Right cardiac atrium (tissue), 5 donors: ENCODE data around the gene CSHL1. TPM values are rescaled to one million over a fixed set of nuclear protein-coding genes. Genes with fewer than 3 reads are reported as not detected.

Experiments used
- ATAC-seq, 2 donors: fragments of 200-7000 bp; cut with Tn5 transposase; one replicate each; pipeline versions ENCODE4 v1.8.0 to v1.9.1; 2020; ENCODE audit warnings: moderate library complexity in 2 of 2, mild to moderate bottlenecking in 1 of 2
- DNase-seq, 3 donors: peaks; one replicate each; pipeline ENCODE4 v3.0.0-alpha.2; 2020
- H3K27ac ChIP-seq: one replicate; pipeline ENCODE4 v1.5.1; 2013; ENCODE audit warnings: mild to moderate bottlenecking, low read length, control low read depth, moderate library complexity
- H3K27me3 ChIP-seq: one replicate; pipeline ENCODE4 v1.6.1; 2013; ENCODE audit not compliant: control insufficient read depth, insufficient read depth
- H3K4me1 ChIP-seq: one replicate; pipeline ENCODE4 v1.6.1; 2013; ENCODE audit warnings: low read length; ENCODE audit not compliant: control insufficient read depth, insufficient read depth
- H3K4me3 ChIP-seq: one replicate; pipeline ENCODE4 v1.5.1; 2013; ENCODE audit warnings: low read length, control low read depth
- H3K9me3 ChIP-seq: one replicate; pipeline ENCODE4 v1.6.1; 2013; ENCODE audit warnings: low read length; ENCODE audit not compliant: control insufficient read depth
- WGBS: extraction: QIAGEN DNeasy Blood & Tissue Kit; methylation state at CpG from one replicate; pipeline ENCODE4 v1.1.7; 2013; 5-methylcytosine and 5-hydroxymethylcytosine counted together
- intact Hi-C, 4 donors: fragments of 100-400 bp; cut with DNase I; formaldehyde crosslinking; loops; one replicate each; pipeline versions ENCODE4 v1.11.0 to v1.14.0; 2022 to 2023
- polyA plus RNA-seq: library from polyadenylated mRNA; stranded (reverse); fragments of 200-250 nt; gene quantifications from one replicate; pipeline ENCODE4 v1.2.3, GENCODE V29; 2013
- total RNA-seq, 4 donors: library from RNA; stranded (reverse); fragmentation: NEBNext Ultra II Directional; extraction: Animal tissue kit (Norgen Biotek cat#: 25700); gene quantifications; one replicate each; pipeline ENCODE4 v1.2.1, GENCODE V29; 2021
- donor health status: healthy with polysubstance abuse.
- donor health status: DM: no; HTN: yes; CAD: no.
- donor health status: DM: no; HTN: no; CAD: no.
- donor health status: DM: no; HTN: yes; CAD: no; lungs with severe emphysema.
- donor health status: DM: yes; HTN: yes; CAD: no.

CSHL1 gene
- total and polyA plus RNA-seq, 5 donors, result not detected

DNA sequence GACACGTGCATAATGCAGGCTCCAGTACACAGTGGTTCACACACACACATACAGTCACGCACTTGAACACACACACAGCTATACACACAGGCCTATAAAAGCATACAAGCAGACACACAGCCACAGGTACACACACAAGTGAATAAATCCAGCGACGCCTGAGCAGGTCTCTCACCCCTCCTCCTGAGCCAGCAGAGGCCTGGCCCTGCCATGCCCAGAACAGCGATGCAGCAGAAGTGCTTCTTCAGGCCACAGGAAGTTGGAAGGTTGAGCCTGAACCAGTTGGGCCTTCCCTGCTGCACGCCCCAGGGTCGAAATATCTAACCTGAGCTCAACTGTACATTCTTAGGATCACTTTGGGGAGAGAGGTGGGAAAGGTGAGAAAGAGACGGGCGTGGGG lies 28.3 kb upstream of the CSHL1 start:
- intact Hi-C loops, result no loop called here
- 92% methylated on average over 9 of the region's 9 CpGs for WGBS
- Histone ChIP-seq H3K4me1 (no peaks in the 10 kb centered on the region), H3K9me3 (no peaks in the 10 kb centered on the region), H3K4me3 (no peak overlapping the region), H3K27ac (no peak overlapping the region), H3K27me3 (no peaks in the 10 kb centered on the region)
- ATAC-seq, result no peak
- peak in 1 of 3 donors; percentile 28 for DNase-seq

DNA sequence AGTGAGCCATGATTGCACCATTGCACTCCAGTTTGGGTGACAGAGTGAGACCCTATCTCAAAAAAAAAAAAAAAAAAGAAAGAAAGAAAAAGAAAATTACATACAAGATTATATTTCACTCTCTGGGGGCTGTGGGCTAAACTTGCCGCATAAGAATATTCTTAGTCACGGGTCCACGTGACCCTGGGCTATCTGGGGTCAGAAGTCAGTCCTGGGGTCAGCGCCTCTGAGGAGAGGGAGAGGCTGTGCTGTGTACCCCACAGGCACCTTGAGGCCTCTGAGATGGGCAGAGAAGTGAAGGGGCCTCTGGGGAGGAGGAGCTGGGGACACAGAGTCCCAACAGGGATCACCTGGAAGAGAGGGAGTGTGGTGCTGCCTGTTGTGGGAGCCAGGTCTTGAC lies 26.9 kb upstream of the CSHL1 start:
- Histone ChIP-seq H3K27ac (no peak overlapping the region), H3K9me3 (no peaks in the 10 kb centered on the region), H3K4me1 (no peaks in the 10 kb centered on the region), H3K27me3 (no peaks in the 10 kb centered on the region), H3K4me3 (no peak overlapping the region)
- intact Hi-C loops, result no loop called here
- WGBS, result 84% methylated on average over 4 of the region's 4 CpGs
- peak in 1 of 3 donors; percentile 40 for DNase-seq
- ATAC-seq, result peak in 1 of 2 donors; percentile 6

DNA sequence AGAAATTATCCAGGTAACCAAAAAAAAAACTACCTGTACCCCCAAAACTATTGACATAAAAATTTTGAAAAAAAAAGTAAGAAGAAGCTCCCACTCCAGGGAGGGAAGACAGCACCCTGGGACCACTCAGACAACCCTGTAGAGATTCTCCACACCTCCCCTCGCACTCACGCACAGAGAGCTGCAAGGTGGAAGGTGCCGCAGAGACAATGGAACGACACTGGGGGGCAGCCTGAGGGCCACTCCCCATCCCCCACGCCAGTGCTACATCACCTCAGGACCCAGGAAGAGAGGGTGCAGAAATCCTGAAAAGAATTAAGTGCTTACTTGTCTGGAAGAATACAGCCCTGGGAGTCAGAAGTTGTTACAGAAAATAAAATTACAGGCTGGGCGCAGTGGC lies 26.3 kb upstream of the CSHL1 start:
- no peaks in the 10 kb centered on the region for H3K4me1 ChIP-seq
- no peak overlapping the region for H3K4me3 ChIP-seq
- WGBS, result 86% methylated on average over 6 of the region's 6 CpGs
- DNase-seq (peak in 1 of 3 donors; percentile 6), ATAC-seq (no peak)
- no peak overlapping the region for H3K27ac ChIP-seq
- intact Hi-C loops, result no loop called here
- no peaks in the 10 kb centered on the region for H3K27me3 ChIP-seq
- no peaks in the 10 kb centered on the region for H3K9me3 ChIP-seq

DNA sequence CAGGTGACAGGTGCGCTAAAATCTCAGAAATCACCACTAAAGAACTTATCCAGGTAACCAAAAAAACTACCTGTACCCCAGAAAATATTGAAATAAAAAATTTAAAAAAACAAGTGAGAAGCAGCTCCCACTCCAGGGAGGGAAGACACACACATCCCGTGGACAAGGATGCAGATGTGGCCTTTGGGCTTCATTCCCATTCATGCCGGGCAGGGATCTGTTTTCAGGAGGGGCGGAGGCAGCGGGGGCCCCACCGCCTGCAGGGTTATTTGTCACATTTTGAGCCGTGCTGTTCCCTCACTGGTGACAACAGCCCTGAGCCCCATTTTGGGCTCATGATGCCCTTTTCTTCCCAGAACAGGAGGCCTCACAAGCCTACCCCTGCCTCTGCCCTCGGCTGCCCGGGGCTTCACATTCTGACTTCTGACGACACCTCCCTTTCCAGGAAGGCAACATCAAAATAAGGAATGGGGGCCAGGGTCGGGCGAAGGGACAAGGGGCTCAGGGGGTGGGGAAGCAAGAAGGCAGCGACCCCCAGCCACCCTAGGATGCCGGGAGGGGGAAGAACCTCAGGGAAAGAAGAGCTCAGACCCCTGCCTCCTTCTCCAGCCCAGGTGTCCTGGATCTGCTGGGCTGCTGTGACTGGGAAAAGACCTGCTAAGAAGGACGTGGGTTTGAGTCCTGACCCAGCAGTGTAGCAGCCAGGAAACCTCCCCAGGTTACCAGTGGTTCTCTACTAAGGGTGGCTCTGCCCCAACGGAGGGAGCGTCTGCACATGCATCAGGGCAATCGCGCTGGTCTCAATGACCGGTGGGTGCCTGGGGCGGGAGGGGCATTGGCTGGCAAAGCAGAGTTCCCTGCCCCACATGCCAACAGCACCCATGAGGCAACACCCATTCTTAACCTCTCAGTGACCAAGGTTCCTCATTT lies 23.4 kb upstream of the CSHL1 start:
- ATAC-seq, result no peak
- intact Hi-C loops, result no loop called here
- Histone ChIP-seq H3K4me3 (no peak overlapping the region), H3K27ac (no peak overlapping the region), H3K9me3 (no peaks in the 10 kb centered on the region), H3K4me1 (no peaks in the 10 kb centered on the region), H3K27me3 (no peaks in the 10 kb centered on the region)
- DNase-seq, result peak in 1 of 3 donors; percentile 34
- WGBS, result 81% methylated on average over 21 of the region's 21 CpGs

DNA sequence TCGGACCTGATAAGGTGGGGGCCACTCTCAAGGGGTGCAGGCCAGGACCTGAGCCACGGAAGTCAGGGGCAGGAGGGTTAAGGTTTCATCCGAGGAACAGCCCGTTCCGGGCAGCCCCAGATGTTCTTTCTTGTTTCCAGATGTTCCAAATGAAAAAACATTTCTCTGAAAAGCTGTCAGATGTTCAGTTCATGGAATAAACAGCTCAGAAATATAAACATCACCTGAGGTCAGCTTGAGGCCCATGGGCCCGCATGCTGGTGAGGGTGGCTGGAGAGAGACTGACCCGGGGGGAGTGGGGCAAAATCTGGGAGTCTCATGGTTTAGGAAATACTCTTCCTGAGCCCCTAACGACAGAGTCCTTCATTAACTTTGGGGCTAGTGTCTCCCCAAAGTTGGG lies 22.5 kb upstream of the CSHL1 start:
- 89% methylated on average over 8 of the region's 8 CpGs for WGBS
- Histone ChIP-seq H3K27me3 (no peaks in the 10 kb centered on the region), H3K4me3 (no peak overlapping the region), H3K9me3 (no peaks in the 10 kb centered on the region), H3K4me1 (no peaks in the 10 kb centered on the region), H3K27ac (no peak overlapping the region)
- DNase-seq, result peak in 1 of 3 donors; percentile 16
- no peak for ATAC-seq
- intact Hi-C loops, result no loop called here

DNA sequence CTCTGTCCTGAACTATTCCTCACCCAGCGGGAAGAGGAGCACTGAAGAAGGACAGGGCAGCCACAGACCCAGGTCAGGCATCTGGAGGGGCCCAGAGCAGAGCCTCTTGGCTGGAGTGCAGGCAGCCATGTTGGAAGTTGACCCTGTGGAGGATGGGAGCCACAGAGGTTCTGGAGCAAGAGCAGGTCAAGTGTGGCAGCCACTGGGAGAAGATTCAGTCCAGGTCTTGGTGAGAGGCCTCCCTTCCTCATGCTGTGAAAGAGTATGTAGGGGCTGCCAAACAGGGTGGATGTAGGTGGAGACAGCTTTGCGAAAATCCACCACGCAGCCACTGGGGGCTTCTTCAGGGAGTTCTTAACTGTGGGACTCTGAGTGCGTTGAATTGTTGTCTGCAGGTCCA lies 21.7 kb upstream of the CSHL1 start:
- no peak overlapping the region for H3K27ac ChIP-seq
- 90% methylated on average over 4 of the region's 4 CpGs for WGBS
- H3K4me3 ChIP-seq, result no peak overlapping the region
- H3K4me1 ChIP-seq, result no peaks in the 10 kb centered on the region
- ATAC-seq (no peak), DNase-seq (peak in 1 of 3 donors; percentile 14)
- no peaks in the 10 kb centered on the region for H3K27me3 ChIP-seq
- intact Hi-C loops, result no loop called here
- H3K9me3 ChIP-seq, result no peaks in the 10 kb centered on the region

DNA sequence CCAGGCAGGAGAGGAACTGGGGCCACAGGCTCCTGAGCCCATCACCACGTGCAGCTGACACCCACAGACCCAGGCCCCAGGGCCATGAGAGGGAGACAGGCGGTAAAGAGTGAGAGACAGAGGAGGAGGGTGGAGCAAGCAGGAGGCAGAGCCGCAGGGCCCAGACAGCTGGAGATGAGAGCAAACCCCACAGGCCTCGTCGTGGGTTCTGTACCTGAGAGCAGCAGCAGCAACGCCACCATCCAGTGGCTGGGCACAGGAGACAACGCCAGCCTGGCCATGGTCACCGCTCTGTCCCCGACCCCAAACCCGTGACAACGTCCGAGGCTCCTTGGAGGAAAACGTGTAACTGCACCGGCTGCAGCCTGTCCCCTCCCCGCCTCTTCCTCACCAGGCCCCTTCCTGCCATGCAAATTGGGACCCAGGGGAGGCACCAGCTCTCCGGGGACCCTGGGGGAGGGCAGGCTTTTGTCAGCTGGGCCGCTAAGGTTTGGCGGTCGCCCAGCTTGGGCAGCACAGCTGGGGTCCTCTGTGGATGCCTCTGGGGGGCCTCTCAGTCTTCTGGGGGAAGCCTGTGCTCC lies 21.0 kb upstream of the CSHL1 start, which contains the start of gene CD79B:
TSS of gene CD79B (minus strand) at position 351 of the 581 bp plus-strand sequence. CDS start at position 281, 70 bp downstream.
- Histone ChIP-seq H3K9me3 (no peaks in the 10 kb centered on the region), H3K27ac (no peak within 1 kb of the TSS), H3K27me3 (no peaks in the 10 kb centered on the region), H3K4me1 (no peaks in the 10 kb centered on the region), H3K4me3 (no peak within 1 kb of the TSS)
- intact Hi-C loops, result no loop called here
- DNase-seq (peak in 2 of 3 donors; percentile 15 to 61), ATAC-seq (no peak)
- 56% methylated on average over 19 of the region's 19 CpGs for WGBS

DNA sequence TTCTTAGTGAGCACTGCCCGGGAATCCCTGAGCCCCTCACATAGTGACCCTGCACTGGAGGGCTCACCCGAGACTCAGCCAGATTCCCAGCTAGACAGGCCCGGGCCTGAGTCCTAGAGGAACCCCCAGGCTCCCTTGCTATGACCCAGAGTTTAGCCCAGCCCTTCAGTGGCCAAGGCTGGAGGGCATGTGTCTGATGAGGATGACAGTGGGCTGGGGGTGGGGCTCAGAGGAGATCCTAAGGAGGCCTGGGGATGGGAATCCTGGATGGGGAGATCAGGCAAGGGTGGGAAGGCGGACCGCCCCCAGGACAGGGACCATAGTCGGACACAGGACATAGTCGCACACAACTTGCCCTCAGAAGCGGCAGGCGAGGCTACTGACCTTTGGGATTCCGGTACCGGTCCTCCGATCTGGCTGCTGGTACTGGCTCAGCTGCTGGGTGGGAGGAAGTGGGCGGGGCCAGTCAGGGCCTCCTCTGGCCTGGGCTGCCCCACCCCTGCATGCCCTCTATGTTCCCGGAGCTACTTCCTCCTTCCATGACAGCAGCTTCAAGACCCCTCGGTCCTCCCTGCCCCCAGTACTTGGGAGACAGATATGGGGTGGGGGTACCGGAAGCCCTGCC lies 20.0 kb upstream of the CSHL1 start:
- intact Hi-C loops, result no loop called here

DNA sequence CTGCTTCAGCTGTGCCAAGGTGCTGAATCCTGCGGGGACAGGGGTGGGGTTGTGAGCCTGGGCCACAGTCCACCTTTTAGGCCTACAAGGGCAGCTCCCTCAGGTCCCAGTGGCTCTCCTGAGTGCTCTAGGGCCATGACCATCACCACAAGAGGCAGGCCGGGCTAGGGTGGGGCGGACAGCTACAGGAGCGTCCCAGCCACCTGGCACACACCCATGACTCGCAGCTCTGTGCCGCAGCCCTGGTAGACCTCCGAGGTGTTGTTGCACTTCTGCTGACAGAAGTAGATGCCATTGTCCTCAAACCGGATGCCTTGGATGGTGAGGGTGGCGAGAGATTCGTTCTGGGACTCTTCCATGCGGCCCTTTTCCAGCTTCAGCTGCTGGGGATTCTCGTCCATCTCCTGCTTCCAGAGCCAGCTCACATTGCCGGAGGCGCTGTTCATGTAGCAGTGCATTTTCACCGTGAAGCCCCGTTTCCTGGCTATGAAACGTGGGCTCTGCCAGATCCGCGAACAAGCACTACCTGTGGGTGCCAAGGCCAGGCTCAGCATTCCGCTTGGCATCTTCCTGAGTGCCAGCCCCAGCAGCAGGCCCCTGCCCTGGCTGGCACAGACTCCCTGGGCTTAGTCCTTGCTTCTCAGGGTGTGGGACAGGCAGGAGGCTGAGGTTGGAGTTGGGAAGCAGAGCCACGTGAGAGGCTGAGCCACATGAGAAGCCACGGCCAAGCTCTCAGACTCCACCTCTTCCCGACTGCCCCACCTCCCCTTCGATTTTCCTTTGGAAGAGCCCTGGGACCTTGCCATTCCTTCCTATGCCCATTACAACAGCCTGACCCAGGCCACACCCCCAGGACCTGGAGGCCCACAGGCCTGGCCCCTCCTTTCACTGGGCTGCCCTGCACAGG lies 19.1 kb upstream of the CSHL1 start:
- WGBS, result 85% methylated on average over 24 of the region's 24 CpGs

More for the DNA sequence above, 20.0 kb upstream of the CSHL1 start:
- 51% methylated on average over 16 of the region's 16 CpGs for WGBS
- DNase-seq, result peak; percentile 83 to 93 (median 92)
- peak; percentile 81 to 91 for ATAC-seq
- H3K27ac ChIP-seq, result no peak overlapping the region
- no peaks in the 10 kb centered on the region for H3K27me3 ChIP-seq
- no peaks in the 10 kb centered on the region for H3K4me1 ChIP-seq
- H3K4me3 ChIP-seq, result no peak overlapping the region
- no peaks in the 10 kb centered on the region for H3K9me3 ChIP-seq

DNA sequence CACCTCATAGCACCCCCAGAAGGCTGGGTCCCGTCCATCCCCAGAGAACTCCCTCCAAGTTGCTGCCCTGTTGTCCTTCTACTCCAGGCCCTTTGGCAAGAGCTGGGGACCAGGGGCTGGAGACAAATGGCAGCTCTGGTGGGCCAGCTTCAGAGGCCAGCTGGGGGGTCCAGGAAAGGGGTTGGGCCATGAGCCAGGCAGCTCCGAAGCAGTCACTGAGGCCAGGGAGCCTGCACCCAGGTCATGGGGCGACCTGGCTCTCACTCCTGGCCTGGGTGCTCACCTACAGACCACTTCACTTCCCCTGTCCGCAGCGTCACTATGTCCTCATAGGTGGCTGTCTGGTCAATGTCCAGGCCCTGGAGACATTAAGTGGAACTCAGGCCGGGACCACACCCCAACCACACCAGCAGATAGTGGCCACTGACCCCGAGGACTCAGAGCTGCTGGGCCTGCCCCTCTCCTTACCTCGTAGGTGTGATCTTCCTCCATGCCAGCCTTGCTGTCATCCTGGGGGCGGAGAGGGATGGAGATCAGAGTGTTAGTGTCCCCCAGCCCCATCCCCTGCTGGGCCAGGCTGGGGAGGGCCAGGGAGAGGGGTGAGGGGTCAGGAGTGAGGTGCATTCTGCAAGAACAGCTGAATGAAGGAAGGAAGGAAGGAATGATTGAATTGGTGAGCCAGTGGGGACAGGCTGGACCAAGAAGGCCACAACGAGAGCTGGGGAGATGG lies 18.1 kb upstream of the CSHL1 start:
- Histone ChIP-seq H3K27me3 (no peaks in the 10 kb centered on the region), H3K27ac (no peak overlapping the region), H3K9me3 (no peaks in the 10 kb centered on the region), H3K4me3 (no peak overlapping the region), H3K4me1 (no peaks in the 10 kb centered on the region)
- WGBS, result 91% methylated on average over 10 of the region's 10 CpGs
- ATAC-seq, result no peak
- intact Hi-C loops, result loop anchor here in 1 of 4 donors (10.0 kb wide), 1 partner anchor 96 kb away; the partner anchor contains the start of gene ICAM2
- peak in 1 of 3 donors; percentile 33 for DNase-seq

More for the DNA sequence above, 19.1 kb upstream of the CSHL1 start:
- no peak overlapping the region for H3K4me3 ChIP-seq
- ATAC-seq (peak; percentile 56 to 82), DNase-seq (peak; percentile 57 to 78 (median 65))
- H3K27ac ChIP-seq, result no peak overlapping the region
- intact Hi-C loops, result loop anchor here in 1 of 4 donors (10.0 kb wide), 1 partner anchor 95 kb away; the partner anchor contains the start of gene ICAM2
- H3K4me1 ChIP-seq, result no peaks in the 10 kb centered on the region
- H3K27me3 ChIP-seq, result no peaks in the 10 kb centered on the region
- H3K9me3 ChIP-seq, result no peaks in the 10 kb centered on the region
